SW 1271 (cell line): ENCODE results near the gene LRBA.

Experiments
- DNase-seq, 2 experiments: peaks; one replicate each; lab custom pipeline; 2025; lab: John Stamatoyannopoulos, UW

The LRBA gene

DNA sequence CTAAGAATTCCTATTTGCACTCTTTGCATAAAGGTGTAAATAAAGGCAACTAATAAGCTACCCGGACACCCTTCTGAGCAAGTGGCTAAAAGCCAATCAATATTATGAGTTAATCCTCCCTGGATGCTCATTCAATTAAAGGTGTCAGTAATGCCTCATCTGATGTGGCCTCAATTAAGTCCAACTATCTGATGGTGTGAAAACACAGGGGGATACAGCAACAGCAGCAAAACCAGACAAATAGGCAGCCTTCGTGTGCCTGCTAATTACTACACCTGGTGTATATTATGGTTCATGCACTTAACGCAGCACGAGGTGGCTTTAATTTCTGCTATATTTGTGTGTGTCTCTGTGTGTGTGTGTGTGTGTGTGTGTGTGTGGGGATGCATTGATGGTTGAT, 692.4 kb downstream of the LRBA start:
- no peak for DNase-seq

DNA sequence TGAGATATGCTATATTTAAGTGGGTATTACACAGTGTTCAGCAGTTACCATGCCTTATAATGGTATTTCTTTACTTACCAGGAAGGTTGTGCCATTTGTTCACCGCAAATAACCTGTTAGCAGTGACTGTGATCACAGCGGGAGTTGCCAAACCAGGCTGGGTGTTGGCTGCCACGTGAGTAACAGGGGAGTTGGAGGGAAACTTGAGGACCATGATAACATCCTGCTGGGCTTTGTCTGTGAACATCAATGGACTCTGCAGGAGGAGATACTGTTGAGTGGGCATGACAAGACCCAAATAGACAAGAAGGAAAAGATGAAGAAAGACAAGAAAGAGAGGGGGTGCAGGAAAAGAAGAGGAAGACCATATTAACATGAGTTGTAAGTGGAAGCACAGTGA, 694.0 kb downstream of the LRBA start:
- DNase-seq: no peak

DNA sequence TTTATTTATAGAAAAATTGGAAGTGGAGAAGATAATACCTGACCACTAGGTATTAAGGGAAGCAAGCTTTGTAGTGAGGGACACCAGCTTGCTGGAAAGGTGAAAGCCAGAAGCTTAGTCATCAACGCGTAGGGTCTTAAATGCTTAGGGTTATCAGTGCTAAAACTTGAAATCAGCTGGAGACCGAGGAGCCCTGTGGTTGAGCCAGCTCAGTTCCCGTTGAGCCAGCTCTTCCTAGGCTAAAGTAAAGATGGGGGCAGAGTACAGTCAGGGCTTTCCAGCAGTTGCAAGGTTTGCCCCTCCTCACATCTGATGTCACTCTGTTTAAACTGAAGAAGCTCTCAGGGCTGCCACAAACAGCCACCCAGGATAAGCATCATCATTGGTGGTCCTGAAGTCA, 696.1 kb downstream of the LRBA start:
- no peak for DNase-seq

DNA sequence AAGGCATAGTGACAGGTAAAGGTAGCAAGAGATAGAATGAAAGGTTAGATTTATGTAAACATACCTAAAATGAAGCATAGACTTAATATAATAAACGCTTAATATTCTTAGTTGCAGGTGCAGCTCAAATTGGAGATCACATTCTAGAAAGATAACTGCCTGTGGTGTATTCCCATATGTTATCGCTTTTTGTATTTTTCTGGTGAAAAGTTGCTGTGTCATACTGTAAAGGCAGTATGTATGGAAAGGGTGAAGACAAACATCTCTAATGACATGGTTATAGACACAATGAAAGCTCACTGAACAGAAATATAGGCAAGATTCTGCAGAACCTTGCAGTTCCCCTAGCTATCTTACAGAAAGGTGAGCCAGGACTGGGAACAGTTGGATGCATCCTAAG, 696.6 kb downstream of the LRBA start:
- no peak for DNase-seq

DNA sequence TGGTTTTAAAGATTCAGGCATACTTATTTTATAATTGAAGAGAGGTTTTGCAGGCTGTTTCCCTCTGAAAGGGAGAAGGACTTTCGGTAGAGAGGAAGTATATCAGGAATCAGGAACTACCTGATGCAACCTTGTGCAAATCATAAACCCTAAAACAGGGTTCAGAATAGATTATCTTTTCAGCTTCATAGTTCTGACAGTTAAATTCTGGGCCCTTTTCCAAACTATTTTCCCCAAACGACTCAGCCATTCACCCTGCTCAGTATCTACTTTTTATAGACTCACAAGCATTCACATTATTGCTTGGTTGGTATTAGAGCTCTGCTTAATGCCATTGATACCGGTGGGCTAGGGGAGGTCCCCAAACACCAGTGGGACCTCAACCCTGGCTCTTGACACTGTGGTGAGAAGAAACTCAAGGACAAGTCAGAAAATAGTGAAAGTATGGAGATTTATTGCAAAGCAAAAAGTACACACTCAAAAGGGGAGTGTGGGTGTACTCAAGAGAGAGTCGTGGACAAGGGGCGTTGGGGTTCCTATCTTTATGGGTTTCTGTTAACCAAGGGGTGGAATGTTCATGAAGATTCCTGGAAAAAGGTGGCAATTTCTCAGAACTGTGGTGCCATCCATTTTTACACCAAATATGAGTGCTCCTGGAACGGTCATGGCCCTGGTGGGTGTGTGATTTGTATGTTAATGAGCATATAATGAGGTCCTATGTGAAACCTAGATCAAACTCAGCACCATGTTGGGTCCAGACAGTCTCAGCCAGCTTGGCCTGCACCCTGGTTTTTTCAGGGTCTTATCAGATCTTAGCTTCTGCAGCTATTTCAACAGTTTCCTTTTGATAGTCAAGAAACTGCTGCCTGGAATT, 698.5 kb downstream of the LRBA start:
- DNase-seq: no peak

DNA sequence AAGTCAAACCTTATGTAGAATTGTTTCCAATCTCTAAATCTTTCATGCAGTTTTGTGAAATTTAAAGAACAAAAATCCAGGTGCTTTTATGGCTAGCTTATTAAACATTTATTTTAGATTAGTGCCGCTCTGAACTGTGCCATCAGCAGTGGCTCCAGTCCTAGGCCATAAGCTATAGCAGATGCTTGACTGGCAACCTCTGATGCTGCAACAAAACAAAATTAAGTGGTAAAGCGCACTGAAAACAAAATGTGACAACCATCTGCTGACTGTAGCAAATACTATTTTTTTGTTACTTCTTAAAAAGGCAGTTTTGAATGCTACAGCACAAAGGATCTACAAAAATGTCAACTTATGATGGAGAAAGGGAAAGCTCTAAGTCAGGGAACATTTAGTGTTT, 699.4 kb downstream of the LRBA start:
- DNase-seq: no peak

DNA sequence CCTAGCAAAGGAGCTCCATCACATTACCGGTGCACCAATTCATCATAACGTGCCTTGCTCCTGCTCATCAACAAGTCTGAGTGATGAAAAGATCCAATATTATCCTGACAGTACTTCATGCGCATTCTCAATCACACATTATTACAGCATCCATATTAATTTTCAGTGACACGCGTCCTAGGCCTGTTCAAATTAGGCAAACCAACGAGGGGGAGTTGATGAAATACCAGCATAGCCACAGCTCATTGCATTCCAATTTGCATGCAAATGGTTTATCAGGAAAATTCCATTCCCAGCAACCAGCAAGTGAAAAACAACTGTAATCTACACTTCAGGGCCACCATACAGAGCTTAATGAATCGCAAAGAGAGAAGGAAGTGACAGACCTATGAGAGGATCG, 699.9 kb downstream of the LRBA start:
- DNase-seq: no peak

DNA sequence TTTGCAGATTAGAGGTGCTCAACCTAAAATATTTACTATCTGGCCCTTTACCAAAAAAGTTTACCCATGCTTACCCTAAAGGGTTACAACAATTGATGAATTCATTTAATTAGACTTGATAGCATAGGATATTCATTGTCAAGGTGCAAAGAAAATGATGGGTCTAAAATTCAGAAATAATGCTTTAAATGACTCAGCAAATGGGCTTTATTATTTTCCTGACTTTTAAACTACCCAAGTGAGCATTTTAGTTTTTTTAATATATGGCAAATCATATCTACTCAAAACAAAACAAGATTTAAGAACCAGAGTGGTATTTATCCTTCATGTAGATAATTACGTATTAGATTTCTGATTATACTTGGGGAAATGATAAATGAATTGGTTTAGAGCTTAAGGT, 701.1 kb downstream of the LRBA start:
- no peak for DNase-seq

DNA sequence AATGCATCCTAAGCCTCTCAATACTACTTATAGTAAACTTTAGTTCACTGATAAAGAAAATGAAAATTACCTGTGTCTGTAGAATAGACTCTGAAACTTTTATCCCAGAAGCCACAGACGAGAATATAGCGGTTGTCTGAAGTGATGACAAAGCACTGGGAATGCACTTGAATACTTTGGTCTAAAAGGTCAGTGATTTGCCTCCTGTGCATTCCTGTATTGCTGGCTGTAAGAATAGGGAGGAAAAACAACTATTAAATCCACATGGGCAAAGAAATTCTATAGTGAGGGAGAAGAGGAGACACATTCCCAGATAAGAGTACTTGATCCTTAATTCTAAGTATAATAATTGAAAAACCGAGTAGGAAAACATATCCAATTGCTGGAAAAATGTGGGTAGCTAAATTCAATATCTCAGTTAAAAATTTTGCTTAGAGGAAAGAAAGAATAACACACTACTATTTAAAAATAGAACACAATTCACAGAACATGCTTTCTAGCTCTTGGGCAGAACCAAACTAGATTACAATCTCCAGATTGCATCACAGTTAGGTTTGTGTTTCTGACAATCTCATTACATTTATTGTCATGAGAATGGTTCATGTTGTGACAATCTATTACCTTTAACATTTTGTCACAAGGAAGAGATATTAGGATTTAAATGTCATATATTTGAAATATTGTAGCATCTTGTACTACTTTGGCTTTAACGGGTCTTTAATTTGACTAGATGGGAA, 704.8 kb downstream of the LRBA start:
- no peak for DNase-seq

DNA sequence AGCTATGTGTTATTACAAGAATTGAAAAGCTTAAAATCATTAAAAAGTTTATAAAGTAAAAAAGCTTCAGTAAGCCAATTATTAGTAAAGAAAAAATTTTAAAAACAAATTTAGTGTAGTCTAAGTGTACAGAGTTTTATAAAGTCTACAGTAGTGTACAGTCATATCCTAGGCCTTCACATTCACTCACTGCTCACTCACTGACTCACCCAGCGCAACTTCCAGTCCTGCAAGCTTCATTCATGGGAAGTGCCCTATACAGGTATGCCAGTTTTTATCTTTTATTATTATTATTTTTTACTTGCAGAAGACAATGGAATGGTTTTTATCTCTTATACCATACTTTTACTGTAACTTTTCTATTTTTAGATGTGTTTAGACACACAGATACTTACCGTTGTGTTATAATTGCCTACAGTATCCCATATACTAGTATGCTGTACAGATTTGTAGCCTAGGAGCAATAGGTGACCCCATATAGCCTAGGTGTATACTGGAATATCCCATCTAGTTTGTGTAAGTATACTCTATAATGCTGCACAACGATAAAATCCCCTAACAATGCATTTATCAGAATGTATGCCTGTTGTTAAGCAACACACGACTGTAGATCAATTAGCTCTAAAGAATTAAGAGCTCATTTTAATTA, 706.1 kb downstream of the LRBA start:
- peak in 1 of 2 experiments; percentile 31 for DNase-seq

DNA sequence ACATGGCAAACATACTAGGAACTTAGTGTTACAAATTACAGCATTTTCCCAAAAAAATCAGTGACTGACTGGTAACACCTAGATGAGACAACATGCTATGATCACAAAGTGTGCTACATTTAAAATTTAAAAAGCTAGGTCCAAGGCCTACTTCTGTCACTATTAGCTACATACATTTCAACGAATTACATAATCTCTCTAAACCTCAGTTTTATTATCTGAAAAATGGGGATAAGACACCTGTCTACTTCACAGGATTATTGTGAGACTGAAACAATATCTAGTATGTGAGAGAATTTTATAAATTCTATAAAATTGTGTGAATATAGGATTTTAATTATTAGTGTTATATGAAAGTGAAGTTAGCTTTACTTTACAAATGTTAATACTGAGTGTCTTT, 708.4 kb downstream of the LRBA start:
- DNase-seq: no peak

DNA sequence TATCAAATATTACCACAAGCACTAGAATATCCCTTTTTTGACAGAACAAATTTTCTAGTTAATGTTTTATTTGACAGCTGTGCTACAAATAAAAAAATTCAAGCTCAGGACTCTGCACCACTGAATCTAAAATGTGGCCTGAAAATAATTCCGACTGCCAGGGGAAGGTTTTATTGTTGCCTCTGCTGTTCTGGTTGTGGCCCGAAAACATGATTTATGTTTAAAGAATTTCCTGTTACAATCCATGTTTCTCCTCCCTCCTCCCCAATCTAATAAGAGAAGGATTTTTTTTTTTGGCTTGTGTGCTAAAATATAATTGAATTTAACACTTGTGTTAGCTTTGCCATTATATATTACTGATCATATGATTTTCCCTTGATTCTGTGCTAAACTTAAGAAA, 709.1 kb downstream of the LRBA start:
- DNase-seq: peak in 1 of 2 experiments; percentile 48

DNA sequence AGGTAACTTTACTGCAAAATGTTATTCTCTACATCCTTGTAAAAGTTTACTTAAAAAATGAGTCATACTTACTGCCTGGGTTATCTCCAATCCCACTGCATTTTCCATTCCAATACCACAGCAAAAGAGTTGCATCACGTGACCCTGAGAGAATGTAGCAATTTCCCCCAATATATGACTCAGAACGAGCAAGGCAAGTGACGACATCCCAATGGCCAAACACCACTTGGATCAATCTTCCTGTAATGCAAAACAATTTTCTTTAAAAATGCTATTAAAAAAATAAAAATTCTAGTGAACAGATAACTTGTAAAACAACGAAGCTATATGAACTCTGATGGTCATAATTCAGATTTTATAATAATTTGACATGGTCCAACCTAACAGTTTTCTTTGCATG, 712.5 kb downstream of the LRBA start:
- DNase-seq: peak; percentile 32 to 69

DNA sequence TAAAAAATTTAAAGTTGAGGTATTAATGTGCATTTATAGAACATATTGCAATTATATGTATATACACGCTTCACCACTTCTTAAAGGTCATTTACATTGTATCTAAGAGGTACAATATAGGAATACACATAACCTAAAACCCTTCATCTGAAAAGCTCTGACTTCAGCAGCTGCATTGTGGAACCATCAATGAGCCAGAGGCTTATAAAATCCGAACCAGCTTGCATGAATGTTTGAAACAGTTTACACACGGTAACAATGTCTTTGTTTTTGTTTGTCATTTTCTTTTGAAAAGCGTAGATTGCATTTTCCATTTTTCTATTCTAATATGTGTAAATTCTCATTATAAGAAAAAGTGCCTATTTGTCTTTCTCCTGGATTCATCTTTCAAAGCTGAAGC, 715.3 kb downstream of the LRBA start:
- no peak for DNase-seq

DNA sequence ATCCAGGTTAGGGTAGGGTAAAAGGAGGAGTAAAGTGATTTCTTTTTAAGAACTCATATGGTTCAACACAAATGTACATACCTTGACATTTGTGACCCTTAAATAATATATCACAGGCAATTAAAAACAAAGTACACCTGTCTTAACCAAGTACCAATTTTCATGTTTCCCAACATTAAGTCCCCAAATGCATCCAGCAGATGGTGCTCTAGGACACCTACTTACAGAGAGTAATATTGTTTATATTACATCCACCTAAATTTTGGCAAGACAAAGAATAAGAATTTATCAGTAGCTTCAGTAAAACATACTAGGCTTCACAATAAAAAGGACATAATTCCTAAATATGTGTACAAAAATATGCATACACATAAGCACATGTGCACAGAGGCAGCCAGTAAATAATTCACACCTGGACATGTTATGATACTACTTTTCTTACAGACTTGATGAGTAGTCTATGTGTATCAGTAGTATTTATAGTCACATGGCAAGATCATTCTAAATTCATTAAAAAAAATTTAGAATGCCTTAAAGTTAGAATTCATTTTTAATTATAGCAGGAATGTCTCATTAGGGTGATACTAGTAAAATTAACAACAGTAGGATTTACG, 717.1 kb downstream of the LRBA start:
- DNase-seq: peak; percentile 1 to 18

DNA sequence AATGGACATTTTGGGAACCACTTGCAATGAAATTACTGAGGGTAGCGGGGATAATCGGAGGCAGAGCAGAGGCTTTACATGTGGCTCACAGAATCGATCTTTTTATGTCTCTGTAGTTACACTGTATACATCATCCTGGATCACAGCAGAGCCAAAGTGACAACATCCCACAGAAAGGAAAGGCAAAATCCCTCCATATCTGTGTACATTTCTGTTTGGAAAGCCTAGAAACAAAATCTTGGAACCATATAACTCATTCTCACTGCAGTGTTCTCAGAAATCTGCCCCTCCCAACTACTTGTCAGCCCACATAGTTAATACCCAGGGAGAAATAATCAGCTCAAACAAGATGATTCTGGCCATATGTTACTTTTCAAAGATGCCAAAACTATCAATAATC, 725.2 kb downstream of the LRBA start:
- no peak for DNase-seq

DNA sequence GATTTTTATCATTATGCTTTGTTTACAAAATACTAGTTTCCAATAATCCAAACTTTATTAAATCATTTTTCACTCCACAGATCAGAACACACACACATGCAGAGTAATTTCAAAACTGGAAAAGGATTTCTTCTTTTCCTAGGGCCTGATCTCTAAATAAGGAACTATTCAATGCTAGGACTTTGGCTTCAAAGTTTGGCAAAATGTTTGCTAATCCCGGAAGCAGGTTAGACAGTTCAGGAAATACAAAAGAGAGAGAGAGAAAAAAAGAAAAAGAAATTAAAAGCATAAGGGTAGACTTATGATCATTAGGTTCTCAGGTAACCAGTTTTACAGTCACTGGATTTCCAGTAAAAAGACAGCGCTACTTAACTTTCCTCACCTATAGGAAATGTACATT, 725.9 kb downstream of the LRBA start:
- no peak for DNase-seq

DNA sequence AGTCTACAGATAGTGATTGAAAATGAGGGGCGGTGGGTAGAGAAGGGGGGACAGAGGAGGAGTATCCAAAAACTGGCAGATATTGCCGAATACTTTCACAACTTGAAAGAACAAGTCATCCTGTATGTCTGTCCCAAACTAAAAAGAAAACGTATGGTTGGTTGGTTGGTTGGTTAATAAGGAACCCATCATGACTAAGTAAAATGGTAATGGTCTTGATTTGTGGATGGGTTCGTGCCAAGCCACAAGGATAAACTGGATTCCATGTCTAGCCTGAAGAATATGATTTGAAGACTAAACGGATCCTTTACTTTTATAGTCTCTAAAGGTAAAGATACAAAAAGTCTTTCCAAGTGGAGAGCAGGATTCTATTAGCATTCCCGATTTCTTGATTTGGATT, 728.4 kb downstream of the LRBA start:
- no peak for DNase-seq

DNA sequence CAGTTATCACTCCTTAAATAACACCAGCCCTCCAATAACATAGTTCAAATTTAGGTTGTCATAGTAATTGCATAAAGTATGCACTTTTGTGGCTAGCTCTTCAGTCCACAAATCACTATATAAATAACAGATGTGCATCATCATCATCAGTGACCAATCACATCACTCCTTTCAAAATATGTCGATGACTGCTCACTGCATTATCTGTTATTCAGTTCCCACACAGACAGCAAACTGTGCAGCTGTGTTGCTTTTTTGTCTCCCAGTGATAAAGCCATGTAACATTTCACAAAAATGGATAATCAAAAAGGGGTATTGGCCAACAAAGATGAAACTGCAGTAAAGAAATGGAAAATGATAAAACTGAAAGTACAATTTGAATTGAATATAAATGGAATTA, 731.4 kb downstream of the LRBA start:
- no peak for DNase-seq

DNA sequence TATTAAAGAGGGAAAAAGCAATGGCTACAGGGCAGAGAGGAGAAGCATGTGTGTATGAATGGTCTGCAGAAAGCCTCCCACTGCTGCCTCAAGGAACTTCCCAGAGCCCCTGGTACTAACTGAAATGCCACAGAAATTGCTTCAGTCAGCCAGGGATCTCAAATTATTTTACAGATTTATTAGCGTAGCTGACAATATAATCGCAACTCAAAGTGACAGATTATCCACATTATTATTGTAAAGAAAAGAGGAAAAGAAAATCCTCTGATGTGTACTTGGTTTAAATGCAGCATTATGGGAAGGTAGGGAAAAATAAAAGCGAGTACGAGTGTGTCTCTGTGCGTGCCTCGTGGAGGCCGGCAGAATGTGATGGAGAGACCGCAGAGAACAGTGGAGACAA, 734.1 kb downstream of the LRBA start:
- DNase-seq: no peak

DNA sequence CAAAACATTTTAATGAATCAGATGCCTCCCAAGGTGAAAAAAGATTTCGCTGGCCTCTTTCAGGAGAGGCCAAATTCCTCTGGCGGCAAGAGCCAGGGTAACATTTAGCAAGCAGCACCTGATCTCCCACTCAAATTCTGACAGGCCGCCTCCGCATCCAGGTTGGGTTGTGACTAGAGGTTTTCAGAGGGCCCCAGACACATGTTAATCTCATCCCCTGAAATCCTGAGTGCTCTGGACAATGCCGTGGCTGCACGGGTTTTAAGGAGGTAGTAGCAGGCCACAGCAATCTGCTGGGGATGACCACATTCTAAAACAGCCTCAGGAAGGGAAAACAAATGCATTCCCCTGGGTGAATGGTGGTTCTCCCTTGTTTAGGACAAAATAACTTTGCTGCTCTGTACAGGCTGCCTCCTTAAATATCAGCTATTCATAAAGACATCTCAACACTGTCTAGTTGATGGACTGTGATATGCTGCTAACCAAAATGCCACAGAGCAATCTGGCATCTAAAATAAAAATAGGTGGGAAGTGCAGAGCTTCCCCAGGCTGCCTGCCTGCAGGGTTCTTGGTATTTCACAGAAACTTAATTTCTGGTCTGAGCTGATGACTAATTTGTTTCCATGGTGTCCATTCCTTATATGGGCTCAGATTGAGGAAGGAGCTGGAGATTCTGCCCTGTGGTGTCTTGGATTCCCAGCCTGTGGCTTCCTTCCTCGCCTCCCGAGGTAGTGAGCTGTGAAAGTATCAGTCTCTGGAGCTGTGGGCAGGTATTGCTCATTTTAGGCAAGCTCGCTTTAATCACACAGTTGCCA, 734.8 kb downstream of the LRBA start:
- DNase-seq: no peak

DNA sequence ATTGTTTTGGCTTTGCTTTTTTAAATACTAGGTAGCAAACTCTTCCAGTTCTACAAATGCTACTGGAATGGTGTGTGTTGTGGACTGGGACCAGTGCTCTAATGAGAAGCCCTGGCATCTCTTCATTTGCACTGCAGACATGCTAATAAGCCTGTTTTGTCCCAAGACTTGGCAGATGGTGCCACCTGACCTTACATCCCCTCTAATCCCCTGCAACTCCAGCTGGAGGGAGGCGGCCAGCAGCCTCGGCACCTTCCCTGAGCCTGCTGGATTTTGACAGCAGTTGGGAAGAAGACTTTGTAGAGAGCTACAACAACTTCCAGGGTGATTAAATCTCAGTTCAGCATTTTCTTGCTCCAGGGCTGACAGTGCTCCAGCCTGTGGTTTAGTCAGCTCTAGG, 736.9 kb downstream of the LRBA start:
- DNase-seq: no peak
